Suppressor macrophage (primary cell): ENCODE data around the gene CHST11.

ENCODE experiments used
- DNase-seq, 4 experiments: peaks; one replicate each; pipeline ENCODE4 v3.0.0-alpha.2; 2020 to 2022

The CHST11 gene

DNA sequence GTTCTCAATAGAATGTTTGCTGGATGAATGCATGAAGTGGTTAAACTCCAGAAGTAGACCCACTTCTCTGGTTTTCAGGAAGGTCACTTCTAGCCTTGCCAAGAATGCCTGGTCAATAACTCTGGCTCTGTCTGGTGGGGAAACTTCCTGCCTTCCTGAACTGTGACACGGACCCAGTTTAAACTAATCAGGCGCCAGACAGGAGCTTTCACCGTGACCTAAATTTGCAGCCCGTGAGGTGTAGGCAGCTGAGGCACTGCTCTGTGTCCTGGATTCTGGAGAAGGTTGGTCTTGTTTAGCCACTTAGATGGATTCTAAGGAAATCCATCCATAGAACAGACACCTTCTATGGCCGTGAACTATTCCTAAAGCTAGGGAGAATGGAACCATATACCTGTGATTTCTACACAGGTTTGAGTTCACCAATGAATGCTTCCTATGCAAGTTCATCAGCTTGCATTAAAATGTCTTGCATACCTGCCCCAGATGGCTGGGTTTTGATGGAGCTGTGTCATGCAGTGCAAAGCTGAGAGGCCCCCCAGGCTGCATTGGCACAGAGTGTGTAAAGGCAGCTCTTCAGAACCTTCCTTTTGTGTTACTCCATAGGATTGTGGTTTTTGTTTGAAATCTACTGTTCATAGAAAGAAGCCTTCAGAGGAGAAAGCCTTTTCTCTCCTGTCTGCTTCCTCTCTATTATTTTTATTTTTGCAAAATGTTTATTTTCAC lies 4.4 kb downstream of the CHST11 start:
- peak in 2 of 4 experiments; percentile 31 to 34 for DNase-seq

DNA sequence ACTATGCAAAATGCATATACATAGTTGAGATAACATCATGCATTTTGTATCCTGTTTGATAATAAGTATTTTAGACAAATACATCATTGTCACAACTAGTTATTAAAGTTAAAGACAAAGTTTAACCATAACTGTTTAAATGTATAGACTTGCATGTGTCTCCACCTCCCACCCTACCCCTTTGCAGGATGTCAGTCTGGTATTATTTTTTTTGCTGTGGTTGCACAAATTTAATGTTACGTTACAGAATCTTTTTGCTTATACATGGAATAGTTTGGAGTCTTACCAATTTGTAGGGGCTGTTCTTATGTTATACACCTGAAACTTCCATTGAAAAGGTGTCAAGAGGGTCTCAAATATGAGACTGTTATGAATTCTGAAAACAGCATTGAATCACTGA lies 5.6 kb downstream of the CHST11 start:
- DNase-seq = no peak

DNA sequence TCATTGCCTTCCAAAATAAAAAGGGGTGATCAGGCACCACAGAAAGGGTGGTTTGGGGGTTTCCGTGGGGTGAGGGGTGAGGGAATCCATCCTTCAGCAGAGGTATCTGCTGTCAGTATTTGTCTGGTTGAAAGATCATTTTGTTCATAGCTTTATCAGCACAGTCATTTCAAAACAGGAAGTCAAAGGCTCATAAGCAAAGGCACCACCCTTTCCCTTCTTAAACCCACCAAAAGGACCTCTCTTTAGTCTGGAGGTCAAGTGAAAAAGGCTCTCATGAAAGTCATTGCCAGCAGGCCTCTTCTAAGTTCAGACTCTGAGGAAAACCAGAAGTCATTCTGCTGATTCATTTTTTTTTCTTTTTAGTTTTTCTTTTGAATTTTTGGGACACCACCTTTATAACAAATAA lies 6.2 kb downstream of the CHST11 start:
- DNase-seq = peak; percentile 37 to 75 (median 61)

DNA sequence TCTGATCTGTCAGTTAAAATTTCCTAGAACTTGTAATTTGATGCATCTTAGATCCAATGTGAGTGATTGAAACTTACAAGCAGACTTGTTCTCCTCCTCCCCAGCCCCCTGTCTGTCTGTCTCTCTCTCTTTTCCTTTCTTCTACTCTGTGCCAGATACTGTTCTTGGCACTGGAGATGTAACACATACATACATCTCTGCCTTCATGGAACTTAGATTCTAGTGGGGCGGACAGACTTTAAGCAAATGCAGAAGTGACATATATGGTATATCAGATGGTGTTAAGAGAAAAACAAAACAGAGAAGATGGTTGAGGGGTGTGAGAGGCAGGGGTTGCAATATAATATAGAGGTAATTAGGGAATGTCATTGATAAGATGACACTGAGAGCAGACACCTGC lies 6.6 kb downstream of the CHST11 start:
- DNase-seq = peak in 1 of 4 experiments; percentile 43

DNA sequence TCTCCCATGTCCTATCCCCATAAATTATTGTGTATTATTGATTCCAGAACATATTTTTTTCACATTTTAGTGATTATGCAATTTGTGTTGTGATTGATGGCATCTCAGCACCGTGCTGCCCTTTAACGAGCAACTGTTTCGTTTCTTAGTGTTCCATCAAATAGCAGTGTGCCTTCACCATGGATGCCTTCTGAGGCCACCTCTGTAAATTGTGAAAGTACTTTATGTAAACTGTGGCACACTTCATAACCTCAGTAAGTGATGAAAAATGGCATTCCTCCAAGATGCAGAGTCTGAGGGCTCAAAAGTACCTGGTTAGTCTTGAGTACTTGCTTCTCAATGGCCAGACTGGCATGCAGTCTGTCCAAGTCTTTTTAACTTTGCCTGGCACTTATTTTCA lies 8.2 kb downstream of the CHST11 start:
- no peak for DNase-seq

DNA sequence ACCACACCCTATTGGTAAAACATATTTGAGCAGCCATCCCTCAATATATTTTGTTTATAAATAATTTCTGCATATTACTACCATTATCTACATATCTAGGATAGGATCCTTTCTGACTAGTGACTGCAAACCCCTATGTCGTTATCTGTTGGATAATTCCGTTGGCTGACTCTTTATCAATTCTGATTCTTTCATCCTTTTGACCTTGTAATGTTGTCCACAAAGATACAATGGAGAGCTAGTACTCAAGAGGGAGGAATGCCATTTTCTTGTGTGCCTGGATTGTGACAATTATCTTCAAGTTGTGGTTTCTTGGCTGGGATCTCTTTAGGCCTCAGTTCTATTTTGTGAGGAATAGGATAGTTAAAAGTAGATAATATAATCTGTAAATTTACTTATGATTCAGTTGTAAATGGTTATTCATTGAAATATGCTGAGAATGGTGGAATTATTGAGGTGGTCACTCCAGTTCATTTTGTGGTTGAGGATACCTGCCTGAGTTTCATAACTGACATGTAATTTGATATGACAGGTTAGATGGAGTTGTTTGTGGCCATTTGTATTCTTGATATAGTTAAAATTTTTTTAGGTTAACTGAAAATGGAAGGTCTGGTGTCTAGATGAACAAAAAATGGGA lies 10.1 kb downstream of the CHST11 start:
- no peak for DNase-seq

DNA sequence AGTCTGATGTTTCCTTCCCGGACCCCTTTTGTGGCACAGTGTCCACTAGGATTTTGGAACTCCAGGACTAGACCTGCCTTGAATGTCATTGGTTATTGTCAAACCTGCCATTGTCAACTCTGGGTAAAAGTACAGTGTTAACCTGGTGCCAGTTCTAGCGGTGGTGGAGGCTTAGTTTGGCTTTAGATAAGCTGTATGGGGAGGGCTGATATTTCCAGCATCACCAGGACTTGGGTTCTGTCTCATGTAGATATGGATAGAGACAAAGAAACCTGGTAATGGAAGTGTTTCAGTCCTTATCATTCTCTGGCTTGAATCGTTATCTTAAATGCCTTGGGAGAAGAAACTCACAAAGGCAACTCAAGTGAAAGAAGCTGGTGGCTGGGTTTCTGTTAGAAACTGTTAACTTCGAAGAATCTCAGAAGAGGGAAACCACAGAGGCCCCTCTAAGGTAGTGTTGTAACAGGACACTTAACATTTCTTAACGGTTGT lies 10.6 kb downstream of the CHST11 start:
- no peak for DNase-seq

DNA sequence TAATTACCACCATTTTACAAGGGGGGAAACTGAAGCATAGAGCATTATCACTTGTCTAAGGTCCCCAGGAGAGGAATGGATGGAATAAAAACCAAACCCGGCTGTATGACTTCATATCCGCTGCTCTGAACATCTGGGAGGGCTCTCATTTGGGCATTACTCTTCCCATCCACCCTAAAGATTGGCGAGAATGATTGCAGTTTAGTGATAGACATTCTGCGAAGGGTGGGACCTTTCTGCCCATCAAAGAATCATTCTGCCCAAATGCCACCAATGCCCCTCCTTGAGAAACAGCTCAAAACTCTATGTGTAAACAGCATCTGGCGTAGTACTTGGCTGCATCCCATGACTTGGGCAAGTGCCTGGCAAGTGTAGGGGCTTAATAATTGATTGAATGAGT lies 11.6 kb downstream of the CHST11 start:
- no peak for DNase-seq

DNA sequence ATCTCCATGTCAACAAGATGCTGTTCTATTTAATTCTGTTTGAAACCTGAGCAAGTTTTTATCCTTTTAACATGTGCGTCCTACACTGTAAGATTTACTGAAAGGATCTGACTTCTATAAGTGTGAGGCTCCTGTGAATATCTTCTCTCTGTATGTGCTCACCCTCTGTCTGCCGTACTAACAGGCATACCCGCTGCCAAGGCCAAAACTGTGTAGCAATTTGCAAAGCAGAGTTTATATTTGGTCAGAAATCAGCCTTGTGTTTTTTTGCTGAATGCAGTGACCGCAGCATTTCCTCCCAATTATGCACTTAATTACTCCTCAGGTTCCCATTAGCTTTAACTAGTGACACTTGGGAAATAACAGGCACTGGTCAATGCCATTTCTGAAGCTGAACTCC lies 12.3 kb downstream of the CHST11 start:
- DNase-seq = no peak

DNA sequence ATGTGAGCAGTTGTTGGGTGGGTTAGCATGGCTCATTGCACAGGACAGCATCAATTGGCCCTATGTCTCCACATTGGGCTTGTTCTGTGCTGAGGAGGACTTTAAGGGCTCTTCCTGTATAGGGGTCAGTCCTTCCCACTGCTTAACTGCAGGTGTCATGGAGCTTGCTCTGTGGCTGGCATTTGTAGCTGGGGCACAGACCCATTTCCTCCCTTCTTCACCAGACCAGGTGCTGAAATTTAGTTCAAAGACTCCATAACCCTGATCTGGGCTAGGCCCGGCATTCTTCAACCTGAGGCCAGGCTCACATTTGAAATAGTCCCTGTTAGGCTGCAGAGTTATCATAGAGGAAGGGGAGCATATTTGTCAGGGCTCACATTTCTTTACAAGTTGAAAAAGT lies 12.8 kb downstream of the CHST11 start:
- no peak for DNase-seq

DNA sequence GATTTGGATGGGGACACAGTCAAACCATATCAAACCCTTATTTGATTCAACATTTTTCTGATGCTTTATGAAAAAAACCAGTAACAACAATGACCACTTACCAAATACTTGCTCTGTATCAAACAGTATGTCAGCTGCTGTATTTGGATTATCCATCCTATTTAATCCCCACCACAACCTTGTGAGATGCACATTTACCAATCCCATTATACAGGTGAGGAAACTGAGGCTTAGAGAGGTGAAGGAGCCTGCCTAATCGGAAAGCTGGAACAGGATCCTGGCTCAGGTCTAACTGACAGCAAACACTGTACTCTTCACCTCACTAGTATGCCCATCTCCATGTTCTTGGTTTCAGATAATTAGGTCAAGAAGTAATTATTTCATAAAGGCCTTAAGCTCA lies 13.8 kb downstream of the CHST11 start:
- DNase-seq = no peak

DNA sequence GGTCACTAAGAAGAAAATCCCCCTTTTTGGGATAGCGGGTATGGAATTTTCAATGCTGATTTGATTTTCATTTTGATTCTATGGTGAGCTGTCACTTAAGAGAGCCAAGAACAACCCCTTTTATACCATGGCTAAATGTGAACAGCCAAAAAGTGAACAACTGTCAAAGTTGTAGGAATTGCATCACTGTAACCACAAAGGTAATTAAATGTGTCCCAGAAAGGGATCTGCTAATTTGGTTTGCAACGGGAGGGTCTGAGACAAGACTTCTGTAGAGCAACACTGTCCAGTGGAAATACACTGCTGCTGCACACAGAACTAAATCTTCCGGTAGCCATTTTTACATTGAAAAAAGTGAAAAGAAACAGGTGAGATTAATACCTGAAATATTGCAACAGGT lies 14.6 kb downstream of the CHST11 start:
- DNase-seq = no peak

DNA sequence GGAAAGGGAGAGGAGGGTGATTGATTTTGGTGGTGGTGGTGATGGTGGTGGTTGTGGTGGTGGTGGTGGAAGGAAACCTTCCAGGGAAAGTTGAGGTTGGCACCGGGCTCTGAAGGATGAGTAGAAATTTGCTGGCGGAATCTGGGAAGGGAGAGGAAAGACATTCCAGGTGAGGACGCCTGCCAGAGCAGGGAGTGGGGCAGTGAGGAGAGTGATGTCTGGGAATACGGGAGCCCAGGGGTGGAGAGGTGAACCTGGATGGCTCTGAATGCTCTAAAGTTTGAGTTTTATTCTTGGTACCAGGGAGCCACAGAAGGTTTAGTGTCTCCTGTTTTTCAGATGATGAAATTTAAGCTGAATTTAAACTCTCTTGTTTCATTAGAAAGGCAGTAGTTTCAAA lies 16.0 kb downstream of the CHST11 start:
- DNase-seq = no peak

DNA sequence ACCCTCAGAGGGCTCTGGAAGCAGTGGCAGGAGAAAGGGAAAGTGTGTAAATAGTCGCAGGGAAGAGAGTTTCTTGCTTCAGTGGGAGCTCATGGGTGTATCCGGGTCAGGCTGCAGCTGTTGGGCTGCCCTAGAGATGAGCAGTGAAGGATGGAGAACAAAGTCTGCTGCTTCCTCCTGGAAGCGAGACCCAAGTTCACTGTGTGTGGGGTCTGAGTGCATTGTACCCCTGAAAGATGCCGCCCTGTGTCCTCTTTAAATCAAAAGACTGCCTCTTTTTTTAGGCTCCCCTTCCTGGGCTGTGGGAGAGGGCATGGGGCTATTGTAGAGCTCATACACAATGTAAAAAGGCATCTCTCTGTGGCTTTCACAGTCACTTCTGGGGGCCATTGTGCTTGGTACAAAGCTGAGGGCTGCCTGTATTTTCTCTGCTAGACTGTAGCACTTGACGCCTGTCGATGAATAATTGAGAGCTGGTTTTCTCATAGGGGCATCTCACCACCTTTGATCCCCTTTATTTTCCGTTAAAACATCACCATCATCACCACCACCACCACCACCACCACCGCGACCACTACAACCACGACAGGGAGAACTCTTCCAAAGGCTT lies 16.7 kb downstream of the CHST11 start:
- DNase-seq = no peak

DNA sequence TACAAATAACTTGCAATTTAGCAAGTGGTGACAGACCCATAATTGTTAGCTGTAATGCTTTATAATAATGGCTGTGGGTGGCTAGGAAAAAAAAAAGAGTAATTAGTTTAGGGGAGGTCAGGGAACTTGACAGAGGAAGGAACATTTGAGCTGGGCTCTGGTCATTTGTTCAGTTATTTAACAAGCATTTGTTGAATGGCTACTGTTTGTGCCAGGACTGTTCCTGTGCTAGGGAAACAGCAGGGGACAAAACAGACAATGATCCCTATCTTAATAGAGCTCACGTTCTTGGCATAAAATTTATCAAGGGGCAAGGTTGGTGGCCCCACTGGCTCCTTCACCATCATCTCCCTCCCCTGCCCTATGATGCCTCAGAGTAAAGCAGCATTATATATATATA lies 18.5 kb downstream of the CHST11 start:
- no peak for DNase-seq

DNA sequence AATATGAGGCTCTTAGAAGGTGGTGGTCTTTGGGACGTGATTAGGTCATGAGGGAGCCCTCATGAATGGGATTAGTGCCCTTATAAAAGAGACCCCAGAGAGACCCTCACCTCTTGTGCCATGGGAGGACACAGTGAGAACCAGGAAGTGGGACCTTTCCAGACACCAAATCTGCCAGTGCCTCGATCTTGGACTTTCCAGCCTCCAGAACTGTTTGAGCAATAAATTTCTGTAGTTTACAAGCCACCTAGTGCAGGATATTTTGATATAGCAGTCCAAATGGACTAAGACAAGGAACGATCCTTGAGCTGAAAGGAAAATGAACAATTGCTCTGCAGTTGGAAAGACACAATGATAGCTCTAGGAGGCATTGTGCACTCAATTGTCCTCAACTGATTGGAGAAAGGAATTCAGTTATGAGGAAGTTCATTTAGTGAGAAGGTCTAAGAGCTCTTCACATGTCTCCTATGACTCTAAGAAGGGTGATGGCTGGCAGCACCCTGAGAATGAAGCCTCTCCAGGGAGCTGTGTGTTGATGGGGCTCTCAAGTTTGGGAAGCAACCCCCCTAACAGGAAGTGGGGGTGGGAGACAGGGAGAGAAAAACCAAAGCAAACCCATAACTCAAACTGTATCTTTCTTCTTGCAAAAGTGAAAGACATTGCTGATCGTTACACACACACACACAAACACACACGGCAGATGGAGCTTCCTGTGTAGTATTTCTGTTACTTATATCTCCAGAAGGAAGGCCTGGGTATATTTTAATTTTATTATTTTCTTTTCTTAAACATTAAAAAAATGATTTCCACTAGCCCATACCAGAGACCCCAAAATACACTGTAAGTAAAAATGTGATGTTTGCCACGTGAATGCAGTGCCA lies 21.0 kb downstream of the CHST11 start:
- peak; percentile 41 to 67 (median 53) for DNase-seq

DNA sequence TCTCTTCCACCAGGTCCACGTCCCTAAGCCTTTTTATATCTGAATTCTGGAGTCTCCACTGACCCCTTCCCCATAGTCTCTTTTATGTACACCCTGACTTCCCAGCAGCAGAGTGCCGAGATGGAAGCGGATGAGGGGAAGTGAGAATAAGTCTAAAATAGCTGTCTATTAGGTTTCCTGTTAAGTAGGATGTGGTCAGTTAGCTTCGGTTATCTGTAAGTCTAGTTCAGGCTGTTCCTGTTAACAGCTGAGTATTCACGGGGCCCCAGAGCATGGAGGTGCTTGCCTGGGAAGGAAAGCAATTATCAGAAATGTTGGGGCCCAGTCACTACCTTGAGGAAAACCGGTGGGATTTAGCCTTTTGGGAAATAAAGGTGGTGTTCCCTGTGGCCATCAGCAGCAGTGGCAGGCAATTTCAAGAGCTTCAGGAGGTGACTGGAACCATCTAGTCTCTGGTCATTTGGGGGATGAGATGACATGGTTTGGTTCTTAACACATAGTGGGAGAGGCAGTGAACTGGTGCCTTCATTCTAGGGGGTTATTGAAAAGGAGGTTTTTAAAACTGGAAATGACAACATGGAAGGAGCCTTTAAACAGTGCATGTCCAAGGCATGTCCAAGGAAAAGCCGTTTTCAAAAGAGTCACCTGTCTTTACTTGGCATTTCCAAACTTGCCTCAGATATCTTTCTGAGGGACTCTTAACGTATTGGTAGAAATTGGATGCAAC lies 21.8 kb downstream of the CHST11 start:
- peak; percentile 61 to 86 (median 74) for DNase-seq

DNA sequence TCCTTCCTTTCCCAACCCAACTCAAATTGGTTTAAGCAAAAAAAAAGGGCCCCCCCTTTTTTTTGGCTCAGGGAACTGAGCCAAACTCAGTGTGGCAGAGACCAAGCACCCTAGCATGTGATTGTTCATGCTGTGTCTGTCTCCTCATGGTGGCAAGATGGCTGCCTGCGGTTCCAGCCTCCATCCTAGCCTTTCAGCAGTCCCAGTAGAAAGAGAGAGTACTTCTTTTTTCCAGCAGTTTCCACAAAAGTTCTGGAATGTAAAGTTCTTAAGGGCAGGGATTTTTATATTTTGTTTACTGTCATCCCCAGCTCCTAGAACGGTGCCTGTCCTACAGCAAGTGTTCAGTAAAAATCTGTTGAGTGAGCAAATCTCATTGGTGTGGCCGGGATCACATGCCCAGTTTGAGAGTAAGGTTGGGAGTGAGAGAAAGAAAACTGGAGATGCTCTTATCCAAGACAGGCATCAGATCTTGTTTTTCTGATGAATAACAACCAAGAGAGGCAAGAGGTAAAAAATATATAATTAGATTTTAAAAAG lies 22.4 kb downstream of the CHST11 start:
- DNase-seq = no peak

DNA sequence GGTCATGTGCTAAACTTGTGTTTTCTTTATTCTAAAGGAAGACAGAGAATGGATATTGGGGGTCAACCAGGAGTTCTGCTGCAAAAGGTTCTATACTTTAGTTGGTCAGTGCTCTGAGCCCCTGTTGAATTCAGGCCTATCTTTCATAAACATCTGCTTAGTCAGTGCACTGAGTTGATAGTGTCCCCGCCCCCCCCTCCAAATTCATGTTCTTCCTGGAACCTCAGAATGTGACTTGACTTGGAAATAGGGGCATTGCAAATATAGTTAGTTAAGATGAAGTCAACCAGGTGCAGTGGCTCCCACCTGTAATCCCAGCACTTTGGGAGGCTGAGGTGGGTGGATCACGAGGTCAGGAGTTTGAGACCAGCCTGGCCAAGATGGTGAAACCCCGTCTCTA lies 23.3 kb downstream of the CHST11 start:
- DNase-seq = no peak

DNA sequence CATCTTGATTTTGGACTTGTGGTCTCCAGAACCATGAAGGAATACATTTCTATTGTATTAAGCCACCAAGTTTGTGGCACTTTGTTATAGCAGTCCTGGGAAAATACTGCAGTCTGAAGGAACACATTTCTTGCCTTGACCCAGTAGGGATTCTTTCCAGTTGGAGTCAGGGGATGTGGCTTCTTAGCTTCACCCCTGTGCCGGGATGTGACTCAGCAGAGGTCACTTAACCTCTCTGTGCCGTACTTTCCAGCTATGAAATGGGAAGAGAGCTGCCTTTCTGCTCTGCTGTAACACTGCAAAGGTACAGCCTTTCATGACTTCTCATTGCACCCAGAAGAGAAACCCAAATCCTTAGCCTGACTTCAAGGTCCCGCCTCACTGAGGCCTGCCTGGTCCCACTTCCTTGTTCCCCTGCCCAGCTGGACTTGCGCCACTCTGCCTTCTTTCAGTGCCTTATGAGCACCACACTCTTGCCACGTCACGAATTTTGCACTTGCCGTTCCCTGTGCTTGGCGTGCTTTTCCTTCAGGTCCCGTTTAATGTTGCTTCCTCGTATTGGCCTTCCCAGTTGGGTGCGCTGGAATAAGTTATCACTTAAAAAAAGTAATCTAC lies 24.2 kb downstream of the CHST11 start:
- DNase-seq = peak; percentile 82 to 91 (median 88)

DNA sequence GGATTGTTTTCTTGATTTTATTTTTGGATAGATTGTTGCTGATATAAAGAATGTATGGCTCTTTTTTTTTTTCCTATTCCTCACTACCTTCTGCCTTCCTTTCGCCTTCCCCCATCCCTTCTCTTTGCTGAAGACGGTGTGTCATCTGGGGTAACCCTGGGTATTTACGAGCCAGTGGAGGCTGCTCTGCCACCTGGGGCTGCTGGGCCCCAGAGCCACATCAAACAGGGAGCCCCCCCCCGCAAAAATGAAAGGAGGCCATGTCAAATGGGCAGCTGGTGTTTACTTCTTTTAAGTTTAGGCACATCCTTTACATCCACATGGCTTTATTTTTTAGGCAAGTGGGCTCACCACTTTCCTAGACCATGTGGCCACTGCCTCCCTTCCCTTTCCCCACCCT lies 25.4 kb downstream of the CHST11 start:
- no peak for DNase-seq
